WI38 (cell line): ENCODE results near the gene SLC6A2.
"Not testable (repeated sequence)": the region's sequence is repeated elsewhere in the genome, so short reads cannot be mapped to it uniquely, and the experiment has no call there.

Experiments
- H3K4me3 ChIP-seq: 2 replicates; pipeline ENCODE4 v1.5.1; 2011; ENCODE audit warnings: low read depth, mild to moderate bottlenecking, control low read depth, low read length
- TF ChIP-seq, protein P1 (sequence below): IDR thresholded peaks from 2 replicates; pipeline ENCODE4 v1.5.1; 2012; ENCODE audit warnings: low read depth, mild to moderate bottlenecking, control low read depth, low read length

SLC6A2 gene

DNA sequence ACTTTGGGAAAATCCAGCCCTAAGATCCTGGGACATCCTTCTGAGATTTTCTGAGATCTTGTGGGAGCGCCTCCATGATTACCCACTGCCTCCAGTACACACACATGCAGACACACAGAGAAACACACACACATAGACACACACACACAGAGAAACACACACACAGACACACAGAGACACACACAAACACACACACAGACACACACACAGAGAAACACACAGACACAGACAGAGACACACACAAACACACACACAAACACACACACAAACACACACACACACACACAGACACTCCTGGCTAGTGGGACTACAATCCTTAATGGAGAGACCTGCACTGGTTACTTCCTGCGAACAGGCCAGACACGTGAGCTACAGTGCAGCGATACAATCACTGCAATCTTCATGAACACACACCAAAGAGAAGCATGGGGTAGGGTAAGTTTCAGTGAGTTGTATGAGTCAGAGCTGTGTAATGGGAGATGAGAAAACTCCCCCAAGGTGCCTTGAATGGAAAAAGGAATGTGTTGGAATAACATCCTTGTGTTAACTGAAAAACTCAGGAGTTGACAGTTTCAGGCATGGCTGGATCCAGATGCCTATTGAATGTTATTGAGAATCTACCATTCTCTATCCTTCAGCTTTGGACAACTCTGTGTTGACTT, 79.5 kb downstream of the SLC6A2 start:
- TF ChIP-seq, protein P1, sequence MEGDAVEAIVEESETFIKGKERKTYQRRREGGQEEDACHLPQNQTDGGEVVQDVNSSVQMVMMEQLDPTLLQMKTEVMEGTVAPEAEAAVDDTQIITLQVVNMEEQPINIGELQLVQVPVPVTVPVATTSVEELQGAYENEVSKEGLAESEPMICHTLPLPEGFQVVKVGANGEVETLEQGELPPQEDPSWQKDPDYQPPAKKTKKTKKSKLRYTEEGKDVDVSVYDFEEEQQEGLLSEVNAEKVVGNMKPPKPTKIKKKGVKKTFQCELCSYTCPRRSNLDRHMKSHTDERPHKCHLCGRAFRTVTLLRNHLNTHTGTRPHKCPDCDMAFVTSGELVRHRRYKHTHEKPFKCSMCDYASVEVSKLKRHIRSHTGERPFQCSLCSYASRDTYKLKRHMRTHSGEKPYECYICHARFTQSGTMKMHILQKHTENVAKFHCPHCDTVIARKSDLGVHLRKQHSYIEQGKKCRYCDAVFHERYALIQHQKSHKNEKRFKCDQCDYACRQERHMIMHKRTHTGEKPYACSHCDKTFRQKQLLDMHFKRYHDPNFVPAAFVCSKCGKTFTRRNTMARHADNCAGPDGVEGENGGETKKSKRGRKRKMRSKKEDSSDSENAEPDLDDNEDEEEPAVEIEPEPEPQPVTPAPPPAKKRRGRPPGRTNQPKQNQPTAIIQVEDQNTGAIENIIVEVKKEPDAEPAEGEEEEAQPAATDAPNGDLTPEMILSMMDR, result no peak
- H3K4me3 ChIP-seq, result no peak overlapping the region

DNA sequence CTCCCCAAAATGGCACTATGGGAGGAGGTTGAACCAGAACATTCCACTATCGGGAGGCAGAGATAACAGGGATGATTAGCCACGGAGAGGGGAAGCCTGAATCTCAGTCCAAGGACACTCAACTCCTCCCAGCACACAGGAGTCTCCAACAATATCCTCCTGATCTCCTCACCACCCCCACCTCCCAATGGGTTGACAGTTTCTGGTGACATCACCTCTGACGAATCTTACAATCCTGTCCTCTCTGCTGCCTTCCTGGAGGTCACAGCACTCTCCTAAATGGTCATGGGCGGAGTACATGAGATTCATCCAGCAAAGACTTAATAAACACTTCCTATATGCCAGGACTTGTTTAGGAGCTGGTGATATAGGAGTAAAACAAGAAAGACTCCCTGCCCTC, 80.9 kb downstream of the SLC6A2 start:
- H3K4me3 ChIP-seq, result no peak overlapping the region
- TF ChIP-seq, protein P1, result no peak

DNA sequence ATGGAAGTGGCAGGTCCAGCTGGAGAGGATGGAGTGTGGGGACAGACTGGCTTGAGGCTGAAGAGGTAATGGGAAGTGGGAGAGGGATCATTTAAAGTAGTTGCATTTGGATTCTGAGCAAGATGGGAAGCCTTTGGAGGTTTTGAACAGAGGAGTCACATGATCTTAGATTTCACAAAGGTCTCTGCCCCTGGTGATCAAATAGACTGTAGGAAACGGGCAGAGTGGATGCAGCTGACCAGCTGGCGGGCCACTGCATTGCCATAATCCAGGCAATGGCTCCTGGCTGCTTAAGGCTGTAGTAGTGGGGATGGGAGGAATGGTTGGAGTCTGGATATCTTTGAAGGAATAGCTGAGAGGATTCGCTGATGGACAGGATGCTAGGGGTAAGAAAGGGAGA, 81.5 kb downstream of the SLC6A2 start:
- TF ChIP-seq, protein P1, result no peak
- no peak overlapping the region for H3K4me3 ChIP-seq

DNA sequence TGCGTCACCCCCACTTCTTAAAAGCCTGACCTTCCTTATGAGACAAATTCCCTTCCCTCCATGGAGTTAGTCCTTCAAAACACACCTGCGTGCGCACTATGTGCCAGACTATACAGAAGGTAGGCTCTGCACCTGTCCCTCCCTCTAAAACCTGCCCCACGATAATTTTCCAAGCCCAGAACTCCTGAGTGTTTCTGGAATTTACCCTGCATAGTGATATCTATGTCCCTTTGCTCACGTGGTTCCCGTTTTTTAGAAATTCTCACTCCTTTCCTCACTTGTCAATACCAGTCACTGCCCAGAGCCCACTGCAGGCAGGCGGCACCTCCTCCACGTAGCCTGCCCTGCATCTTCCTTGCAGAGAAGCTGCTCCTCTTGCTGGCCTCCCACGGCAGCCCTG, 82.2 kb downstream of the SLC6A2 start:
- H3K4me3 ChIP-seq, result no peak overlapping the region
- TF ChIP-seq, protein P1, result no peak

DNA sequence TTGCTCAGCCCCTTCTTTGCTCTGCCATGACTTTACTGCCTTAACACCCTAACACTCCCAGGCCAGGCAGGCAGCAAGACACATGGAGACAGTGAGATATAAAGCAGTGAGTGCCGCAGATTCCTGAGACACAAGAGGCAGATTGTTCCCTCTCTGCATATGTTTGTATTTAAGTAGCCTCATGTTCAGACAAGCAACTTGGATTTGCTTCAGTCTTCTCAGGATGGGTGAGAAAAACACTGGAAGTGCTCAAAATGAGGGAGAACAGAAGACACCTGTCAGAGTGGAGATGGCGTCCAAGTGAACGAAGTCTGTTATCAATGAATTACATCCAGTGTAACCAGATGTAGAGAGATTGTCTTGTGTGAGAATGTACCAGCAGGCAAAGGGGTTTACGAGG, 90.3 kb downstream of the SLC6A2 start:
- TF ChIP-seq, protein P1, result no peak

DNA sequence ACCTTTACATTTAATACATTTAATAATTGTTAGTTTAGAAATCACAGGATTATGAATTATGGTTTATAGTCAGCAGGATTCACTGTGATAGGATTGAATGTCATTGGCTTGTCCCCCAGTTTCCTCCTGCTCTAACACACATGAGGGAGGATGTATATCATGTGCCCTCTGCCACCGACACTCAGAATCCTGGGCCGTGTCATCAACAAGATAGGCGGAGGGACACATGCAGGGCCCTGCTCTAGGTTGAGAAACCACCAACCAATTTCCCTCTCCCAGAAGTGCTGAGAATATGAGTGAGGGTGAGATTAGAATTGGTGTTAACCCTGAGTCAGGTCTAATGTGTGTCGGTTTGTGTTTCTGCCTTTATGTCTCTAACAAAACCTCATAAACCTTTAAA, 92.0 kb downstream of the SLC6A2 start:
- TF ChIP-seq, protein P1, result no peak
- H3K4me3 ChIP-seq, result no peak overlapping the region

More for the DNA sequence above, 90.3 kb downstream of the SLC6A2 start:
- H3K4me3 ChIP-seq, result no peak overlapping the region

DNA sequence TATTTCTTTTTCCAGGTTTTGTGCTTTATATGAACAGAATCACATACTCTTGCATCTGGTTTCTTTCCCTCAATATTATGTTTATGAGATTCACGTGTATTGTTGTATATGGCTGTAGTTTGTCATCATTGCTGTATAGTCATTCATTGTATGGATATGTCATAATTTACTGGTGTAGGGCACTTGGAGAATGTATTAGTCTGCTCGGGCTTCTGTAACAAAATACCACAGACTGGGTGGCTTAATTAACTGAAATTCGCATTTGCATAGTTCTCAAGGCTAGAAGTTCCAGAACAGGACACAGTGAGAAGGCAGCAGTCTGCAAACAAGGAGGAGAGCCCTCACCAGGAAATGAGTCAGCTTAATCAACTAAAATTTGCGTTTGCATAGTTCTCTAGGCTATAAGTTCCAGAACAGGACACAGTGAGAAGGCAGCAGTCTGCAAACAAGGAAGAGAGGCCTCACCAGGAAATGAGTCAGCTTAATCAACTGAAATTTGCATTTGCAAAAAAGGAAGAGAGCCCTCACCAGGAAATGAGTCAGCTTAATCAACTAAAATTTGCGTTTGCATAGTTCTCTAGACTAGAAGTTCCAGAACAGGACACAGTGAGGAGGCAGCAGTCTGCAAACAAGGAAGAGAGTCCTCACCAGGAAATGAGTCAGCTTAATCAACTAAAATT, 96.8 kb downstream of the SLC6A2 start:
- H3K4me3 ChIP-seq, result not testable (repeated sequence)

DNA sequence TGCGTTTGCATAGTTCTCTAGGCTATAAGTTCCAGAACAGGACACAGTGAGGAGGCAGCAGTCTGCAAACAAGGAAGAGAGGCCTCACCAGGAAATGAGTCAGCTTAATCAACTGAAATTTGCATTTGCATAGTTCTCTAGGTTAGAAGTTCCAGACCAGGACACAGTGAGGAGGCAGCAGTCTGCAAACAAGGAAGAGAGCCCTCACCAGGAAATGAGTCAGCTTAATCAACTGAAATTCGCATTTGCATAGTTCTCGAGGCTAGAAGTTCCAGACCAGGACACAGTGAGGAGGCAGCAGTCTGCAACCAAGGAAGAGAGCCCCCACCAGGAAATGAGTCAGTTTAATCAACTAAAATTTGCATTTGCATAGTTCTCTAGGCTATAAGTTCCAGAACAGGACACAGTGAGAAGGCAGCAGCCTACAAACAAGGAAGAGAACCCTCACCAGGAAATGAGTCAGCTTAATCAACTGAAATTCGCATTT, 97.4 kb downstream of the SLC6A2 start:
- not testable (repeated sequence) for H3K4me3 ChIP-seq
